GM12878 (cell line): ENCODE measurements around the gene ATP10A. TPM values are rescaled to one million over a fixed set of nuclear protein-coding genes. Genes with fewer than 3 reads are reported as not detected.

Source experiments
- ATAC-seq: fragments of 200-7000 bp; cut with Tn5 transposase; 3 replicates; pipeline ENCODE4 v1.9.1; 2020; ENCODE audit warnings: mild to moderate bottlenecking, moderate library complexity
- BruUV-seq: library from RNA; stranded (reverse); fragments of 400-500 nt; replicated peaks from 2 replicates; lab custom pipeline; 2021; lab: Mats Ljungman, UMichigan
- CTCF ChIA-PET: fragments of 300-600 bp; sonication (Branson Sonifier 250); formaldehyde crosslinking; extraction: SDS; loops from one replicate; lab custom pipeline; 2021; ENCODE audit warnings: inconsistent platforms; lab: Yijun Ruan, JAX
- POLR2A ChIA-PET: fragments of 350-600 bp; formaldehyde crosslinking; extraction: SDS; loops from one replicate; lab custom pipeline; 2021; ENCODE audit warnings: inconsistent platforms; lab: Charles Lee
- RAD21 ChIA-PET: fragments of 300-600 bp; sonication (Branson Sonifier 250); formaldehyde crosslinking; loops from one replicate; lab custom pipeline; 2023; ENCODE audit warnings: antibody characterized with exemption; ENCODE audit not compliant: unreplicated experiment; lab: Charles Lee
- SMC1A ChIA-PET: fragments of 300-600 bp; sonication (Branson Sonifier 250); formaldehyde crosslinking; loops from one replicate; lab custom pipeline; 2023; ENCODE audit not compliant: unreplicated experiment, uncharacterized antibody; lab: Charles Lee
- DNase-seq: peaks from one replicate; pipeline ENCODE4 v3.0.0-alpha.2; 2011; ENCODE audit warnings: low read depth, low spot score
- FAIRE-seq: peaks from 3 replicates; lab custom pipeline; 2011; peaks lifted over from hg19 to GRCh38; lab: Jason Lieb, UNC
- H2AFZ ChIP-seq: 2 replicates; pipeline ENCODE4 v1.6.0; 2011; ENCODE audit warnings: low read depth, low read length, control low read depth; ENCODE audit not compliant: control insufficient read depth
- H3K27ac ChIP-seq: 2 replicates; pipeline ENCODE4 v1.5.1; 2011; ENCODE audit warnings: control low read depth; ENCODE audit not compliant: control insufficient read depth, insufficient read depth
- H3K27me3 ChIP-seq, 2 experiments: replicated peaks in 1 of 2; 2 replicates each; pipeline versions ENCODE4 v1.6.0 to v1.6.1; 2011; ENCODE audit warnings: low read length in 1 of 2; ENCODE audit not compliant: control insufficient read depth in 2 of 2, insufficient read depth in 2 of 2
- H3K36me3 ChIP-seq, 2 experiments: 2 replicates each; pipeline ENCODE4 v1.5.1; 2011; ENCODE audit warnings: low read length in 1 of 2; ENCODE audit not compliant: control insufficient read depth in 2 of 2, insufficient read depth in 2 of 2
- H3K4me1 ChIP-seq: 2 replicates; pipeline ENCODE4 v1.6.1; 2011; ENCODE audit warnings: mild to moderate bottlenecking, low read length, moderate library complexity, mixed read lengths; ENCODE audit not compliant: control insufficient read depth, insufficient read depth
- H3K4me2 ChIP-seq: 2 replicates; pipeline ENCODE4 v1.6.0; 2011; ENCODE audit warnings: control low read depth; ENCODE audit not compliant: control insufficient read depth, insufficient read depth
- H3K4me3 ChIP-seq: fragments of 200-600 bp; sonication (generic); 2 replicates; pipeline ENCODE4 v1.5.1; 2016
- H3K79me2 ChIP-seq: 2 replicates; pipeline ENCODE4 v1.6.0; 2011; ENCODE audit warnings: low read length; ENCODE audit not compliant: control insufficient read depth, insufficient read depth
- H3K9ac ChIP-seq: 2 replicates; pipeline ENCODE4 v1.8.0; 2011; ENCODE audit warnings: low read length, control low read depth, mixed read lengths; ENCODE audit not compliant: control insufficient read depth, insufficient read depth
- H3K9me3 ChIP-seq: replicated peaks from 3 replicates; pipeline ENCODE4 v1.5.1; 2011; ENCODE audit warnings: mild to moderate bottlenecking, low read length; ENCODE audit not compliant: control insufficient read depth, insufficient read depth
- H4K20me1 ChIP-seq: 2 replicates; pipeline ENCODE4 v1.6.0; 2011; ENCODE audit not compliant: control insufficient read depth, insufficient read depth
- HCFC1 ChIP-seq: fragments of 150-350 bp; IDR thresholded peaks from 2 replicates; pipeline ENCODE4 v1.6.1; 2014; ENCODE audit warnings: low read length
- POLR2AphosphoS2 ChIP-seq: IDR thresholded peaks from 2 replicates; pipeline ENCODE4 v1.6.1; 2011; ENCODE audit warnings: low read depth, mild to moderate bottlenecking, low read length, improper control_type of control experiment, moderate library complexity
- POLR2AphosphoS5 ChIP-seq: IDR thresholded peaks from 2 replicates; pipeline ENCODE4 v1.6.1; 2011; ENCODE audit warnings: mild to moderate bottlenecking, low read length, inconsistent platforms
- ZBTB11 ChIP-seq: fragments of 450-650 bp; formaldehyde crosslinking; IDR thresholded peaks from 2 replicates; pipeline ENCODE4 v1.5.0; 2022; ENCODE audit warnings: mild to moderate bottlenecking, missing genetic modification characterization
- ZBTB4 ChIP-seq: fragments of 450-650 bp; formaldehyde crosslinking; IDR thresholded peaks from 2 replicates; pipeline ENCODE4 v1.4.0; 2022; ENCODE audit warnings: mild to moderate bottlenecking, moderate library complexity
- in situ Hi-C: fragments of 300-500 bp; cut with MboI; formaldehyde crosslinking; loops from 9 replicates; pipeline ENCODE4 v1.14.3; 2018; ENCODE audit warnings: mixed read lengths
- intact Hi-C: fragments of 100-400 bp; cut with micrococcal nuclease; formaldehyde crosslinking; loops from one replicate; pipeline ENCODE4 v1.14.2; 2022; ENCODE audit not compliant: unreplicated experiment
- polyA plus RNA-seq, 11 experiments: library from polyadenylated mRNA; depleted of rRNA in 4 of 11; unstranded in 6 of 11; stranded (reverse) in 5 of 11; fragments of >200 nt; fragmentation: Nextera tagmentation in 4 of 11; fragmentation: Illumina TruSeq in 1 of 11; extraction: Ambion mirVana in 4 of 11; extraction: Trizol in 1 of 11; gene quantifications; 1 replicate in 1 of 11; 2 replicates in 10 of 11; pipeline versions ENCODE4 v1.2.1 to v1.2.3, GENCODE V29; 2011 to 2016; ENCODE audit warnings: inconsistent platforms in 2 of 11, missing spikeins in 2 of 11, low read depth in 1 of 11
- total RNA-seq, 4 experiments: library from RNA; depleted of rRNA in 3 of 4; stranded (reverse); fragments of >200 nt in 3 of 4; fragmentation: Illumina TruSeq in 1 of 4; extraction: Trizol in 1 of 4; gene quantifications; 2 replicates each; pipeline versions ENCODE4 v1.2.1 to v1.2.3, GENCODE V29; 2013 to 2021

The ATP10A gene
- total and polyA plus RNA-seq, 10 of the 15 experiments (the other 5 are each of a cell fraction or from before 2014, with no cell fraction given): 0.04 to 1.5 (median 0.31) TPM; not detected in 2

GRCh38 chr15:25852661-25853524, 10.2 kb downstream of the ATP10A start (continued):
- TF ChIP-seq ZBTB4 (CRISPR knock-in tag) (no peak), ZBTB11 (CRISPR knock-in tag) (no peak)

GRCh38 chr15:25852027-25852426, 11.1 kb downstream of the ATP10A start:
- H3K4me1 ChIP-seq: peaks cover 19% of the 10 kb centered on the region
- H3K4me3 ChIP-seq: no peak overlapping the region
- TF ChIP-seq HCFC1: no peak
- no peak for TF ChIP-seq POLR2AphosphoS5
- no peak for TF ChIP-seq ZBTB4 (CRISPR knock-in tag)
- TF ChIP-seq POLR2AphosphoS2: no peak

More at GRCh38 chr15:25852027-25852426, 11.1 kb downstream of the ATP10A start:
- intact Hi-C loops (loop anchor here (5.0 kb wide), 2 partner anchors 60 to 80 kb away; no protein-coding TSS in a partner anchor), in situ Hi-C loops (no loop called here)
- Histone ChIP-seq H3K36me3 (no peaks in the 10 kb centered on the region), H3K79me2 (no peaks in the 10 kb centered on the region), H3K27me3 (no peaks in the 10 kb centered on the region), H4K20me1 (no peaks in the 10 kb centered on the region), H2AFZ (no peak overlapping the region), H3K9ac (no peak overlapping the region), H3K4me2 (no peak overlapping the region), H3K9me3 (no peaks in the 10 kb centered on the region; the same call in 2 of the 3 replicates), H3K27ac (no peak overlapping the region)
- BruUV-seq: no TSS peak
- DNase-seq: no peak
- ChIA-PET SMC1A (no interaction called here), CTCF (no interaction called here), POLR2A (no interaction called here), RAD21 (no interaction called here)
- no peak for ATAC-seq
- no peak for FAIRE-seq
